HG03095 (cell line): ENCODE measurements around the gene ANXA8.

ENCODE experiments used
- ATAC-seq: cut with Tn5 transposase; IDR thresholded peaks from one replicate; pipeline ENCODE4 v1.9.1; 2021; ENCODE audit warnings: moderate library complexity; ENCODE audit not compliant: unreplicated experiment

Gene ANXA8

DNA sequence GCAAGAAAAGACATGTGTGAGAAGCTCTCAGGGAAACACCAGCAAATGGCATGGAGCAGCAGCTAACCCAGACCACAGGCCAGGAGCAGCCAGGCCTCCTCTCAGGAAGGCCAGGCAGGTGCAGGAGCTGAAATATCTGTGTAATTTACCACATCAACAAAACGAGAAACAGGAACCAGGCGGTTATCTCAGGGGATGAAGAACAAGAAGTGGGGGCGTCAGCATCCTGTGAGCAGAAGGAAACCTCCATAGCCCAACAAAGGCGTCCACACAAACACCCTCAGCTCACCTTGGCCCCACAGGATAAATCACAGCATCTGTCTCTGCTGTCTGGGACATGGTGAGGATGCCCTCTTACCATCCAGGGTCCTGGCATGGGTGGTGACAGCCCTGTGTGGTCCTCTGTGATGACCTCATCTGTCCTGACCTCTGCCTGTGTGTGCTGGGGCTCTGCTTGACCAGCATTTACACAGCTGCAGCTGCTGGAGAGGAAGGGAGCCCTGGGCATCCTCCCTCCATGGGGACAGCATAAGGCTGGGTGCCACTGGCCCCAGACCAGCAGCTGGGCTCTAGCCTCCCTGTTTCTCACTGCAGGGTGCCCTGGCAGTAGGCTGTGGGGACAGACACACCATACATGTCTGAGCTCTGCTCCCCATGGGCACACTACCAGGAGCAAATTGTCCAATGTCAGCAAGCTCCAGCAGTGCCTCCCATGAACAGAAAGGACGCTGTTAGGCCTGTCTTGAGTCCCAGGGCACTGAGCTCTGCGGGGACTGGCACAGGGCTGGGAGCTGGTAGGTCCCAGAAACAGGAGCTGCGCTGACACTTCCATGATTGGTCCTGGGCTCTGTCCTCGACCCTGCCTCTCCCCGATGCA is 34.6 kb downstream of the ANXA8 start:
- ATAC-seq, result no peak

DNA sequence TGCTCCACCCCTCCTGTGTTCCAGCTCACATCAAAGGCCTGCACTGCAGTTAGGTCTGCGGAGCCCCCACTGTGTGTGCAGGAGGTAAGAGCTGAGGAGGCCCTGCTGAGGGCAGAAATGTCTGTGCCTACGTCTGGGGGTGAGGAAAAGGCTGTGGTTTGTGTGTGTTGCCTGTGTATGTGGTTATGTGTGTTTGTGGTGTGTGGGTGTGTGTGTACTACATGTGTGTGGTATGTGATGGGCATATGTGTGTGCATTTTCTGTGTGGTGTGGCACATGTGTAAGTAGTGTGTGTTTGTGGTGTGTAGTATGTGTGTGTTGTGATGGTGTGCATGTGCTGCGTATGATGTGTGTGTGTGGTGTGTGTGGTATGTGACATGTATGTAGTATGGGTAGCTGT is 36.2 kb downstream of the ANXA8 start:
- ATAC-seq, result no peak

DNA sequence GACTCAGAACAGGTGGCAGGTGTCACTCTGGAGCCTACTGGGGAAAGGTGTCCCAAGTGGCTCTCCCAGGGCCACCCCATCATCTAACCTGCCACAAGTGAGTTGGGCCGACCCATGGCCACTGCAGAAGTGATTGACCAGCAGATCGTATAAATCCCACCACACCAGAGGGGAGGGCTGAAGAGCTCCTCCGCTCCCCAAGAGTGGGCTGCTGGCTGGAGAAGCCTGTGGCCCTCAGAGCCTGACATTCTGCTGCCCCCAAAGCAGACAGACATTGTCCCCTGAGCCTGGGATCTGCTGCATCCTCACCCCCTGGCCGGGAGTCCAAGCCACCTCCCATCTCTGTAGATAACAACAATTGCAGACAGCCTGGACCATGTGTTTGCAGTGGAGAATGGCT is 36.7 kb downstream of the ANXA8 start:
- no peak for ATAC-seq

DNA sequence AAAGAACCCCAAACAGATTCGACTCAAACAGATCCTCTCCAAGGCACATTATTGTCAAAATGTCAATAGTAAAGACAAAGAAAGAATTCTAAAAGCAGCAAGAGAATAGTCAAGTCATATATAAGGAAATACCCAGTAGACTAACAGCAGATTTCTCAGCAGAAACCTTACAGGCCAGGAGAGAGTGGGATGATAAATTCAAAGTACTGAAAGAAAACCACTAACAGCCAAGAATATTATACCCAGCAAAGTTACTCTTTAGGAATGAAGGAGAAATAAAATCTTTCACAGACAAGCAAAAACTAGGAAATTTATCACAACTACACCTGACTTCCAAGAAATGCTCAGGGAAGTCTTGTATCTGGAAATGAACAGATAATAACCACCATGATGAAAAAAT is 38.2 kb downstream of the ANXA8 start:
- no peak for ATAC-seq

DNA sequence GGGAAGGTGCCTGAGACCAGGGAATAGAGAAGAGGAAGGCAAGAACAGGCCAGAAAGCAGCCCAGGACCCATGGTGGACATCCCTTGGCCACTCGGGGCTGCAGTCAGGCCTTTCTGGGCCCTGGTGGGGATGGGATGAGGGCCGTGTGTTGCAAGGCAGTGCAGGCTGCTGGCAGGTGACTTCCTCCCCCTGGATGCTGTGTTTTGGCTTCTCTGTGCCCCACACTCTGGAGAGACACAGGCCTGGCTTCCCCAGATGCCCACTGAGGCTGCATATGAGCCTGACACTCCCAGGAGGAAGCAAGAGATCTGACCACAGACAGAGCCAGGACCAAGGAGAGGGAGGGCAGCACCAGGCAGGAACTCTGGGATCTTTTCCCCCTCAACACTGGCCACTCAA is 39.9 kb downstream of the ANXA8 start:
- ATAC-seq, result no peak

DNA sequence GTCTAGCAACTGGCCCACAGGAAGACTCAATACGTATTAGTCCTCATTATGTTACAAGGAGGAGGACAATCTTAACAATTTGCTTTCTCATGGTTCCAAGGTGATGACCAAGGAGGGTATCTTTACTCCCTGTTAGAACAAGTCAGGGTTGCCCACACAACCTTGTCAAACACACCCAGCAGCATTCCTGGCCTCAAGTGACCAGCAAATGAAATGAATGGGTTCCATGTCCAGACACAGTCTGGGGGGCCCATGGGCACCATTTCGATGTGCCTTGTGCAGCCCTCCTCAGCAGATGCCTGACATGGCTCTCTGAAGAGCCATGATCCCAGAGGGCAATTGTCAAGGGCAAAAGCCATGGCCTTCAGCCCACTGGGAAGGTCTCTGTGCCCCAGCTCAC is 40.8 kb downstream of the ANXA8 start:
- no peak for ATAC-seq

DNA sequence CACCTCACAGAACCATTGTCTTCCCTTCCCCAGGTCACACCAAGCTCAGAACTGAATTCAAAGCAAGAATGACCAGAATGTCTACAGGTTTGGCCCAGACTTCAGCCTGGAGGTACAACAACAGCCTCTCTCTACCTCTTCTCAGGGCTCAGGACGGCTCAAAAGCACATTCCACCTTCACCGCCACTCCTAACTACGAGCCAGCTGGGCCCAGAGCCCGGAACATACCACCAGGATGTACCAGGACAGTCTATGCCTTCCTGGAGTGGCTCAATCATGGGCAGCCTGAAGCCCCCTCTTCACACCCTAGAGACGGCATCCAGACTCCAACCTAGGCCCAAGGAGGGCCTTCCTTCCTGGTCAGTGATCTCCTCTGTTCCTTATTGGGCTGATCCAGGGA is 41.6 kb downstream of the ANXA8 start:
- no peak for ATAC-seq

DNA sequence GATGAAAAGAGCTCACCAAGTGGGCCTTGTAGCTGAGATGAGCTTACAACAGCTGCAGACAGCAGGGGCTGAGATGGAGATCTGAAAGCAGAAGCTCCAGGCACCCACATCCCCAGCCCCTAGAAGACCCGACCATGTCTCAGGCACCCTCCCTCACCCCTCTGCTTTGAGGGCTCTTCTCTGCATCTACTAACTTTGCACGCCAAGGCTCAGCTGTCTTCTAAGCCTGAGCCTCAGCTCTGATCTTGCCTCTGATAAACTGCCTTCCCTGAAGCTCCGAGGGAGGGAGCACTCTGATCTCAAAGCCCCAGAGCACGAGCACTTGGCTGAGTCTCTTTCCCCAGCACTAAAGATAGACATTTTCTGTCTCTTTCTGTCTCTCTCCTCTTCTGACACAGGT is 42.0 kb downstream of the ANXA8 start:
- no peak for ATAC-seq

DNA sequence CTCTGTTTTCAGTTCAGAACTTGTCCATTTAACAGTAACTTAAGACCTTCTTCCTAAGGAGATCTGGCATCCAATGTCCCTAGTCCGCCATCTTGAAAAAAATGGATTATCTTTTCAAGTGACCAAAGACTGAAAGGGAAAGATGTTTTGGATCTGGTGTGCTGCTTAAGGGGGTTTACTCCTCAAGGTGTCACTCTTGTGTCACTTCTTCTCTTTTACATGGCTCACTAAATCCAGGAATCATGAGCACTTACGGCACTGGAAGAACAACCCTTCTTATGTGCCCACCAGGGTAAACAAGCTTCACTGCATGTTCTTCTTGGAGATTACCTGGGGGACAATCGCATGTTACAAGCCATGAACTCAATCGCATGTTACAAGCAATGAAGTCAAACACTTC is 43.7 kb downstream of the ANXA8 start:
- no peak for ATAC-seq

DNA sequence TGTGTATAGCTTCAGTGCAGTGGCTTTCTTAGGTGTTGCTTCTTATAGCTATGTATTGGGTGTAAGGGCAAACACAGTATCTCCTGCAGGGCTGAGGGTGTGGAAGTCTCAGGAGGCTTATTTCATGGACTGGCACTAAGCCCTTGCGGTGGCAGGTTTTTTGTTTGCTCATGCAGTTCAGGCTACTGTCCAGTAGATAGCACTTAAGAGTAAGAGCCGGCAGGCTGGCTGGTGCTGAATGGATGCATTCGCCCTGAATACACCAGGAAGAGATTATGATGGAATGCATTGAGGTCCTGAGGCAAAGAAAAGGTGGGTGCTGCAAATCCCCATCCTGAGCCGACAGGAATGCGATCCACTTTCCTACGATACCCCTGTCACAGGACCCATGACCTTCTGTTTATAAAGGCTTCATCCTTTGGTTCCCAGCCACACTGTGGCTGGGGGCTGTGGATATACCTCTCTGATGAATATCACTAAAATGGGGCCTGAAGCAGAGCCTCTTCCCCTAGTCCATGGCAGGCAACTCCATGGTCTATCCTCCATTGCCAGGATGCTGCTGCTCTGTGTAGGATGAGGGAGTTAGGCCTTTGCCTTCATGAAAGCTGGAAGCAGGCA is 44.9 kb downstream of the ANXA8 start:
- ATAC-seq, result no peak

DNA sequence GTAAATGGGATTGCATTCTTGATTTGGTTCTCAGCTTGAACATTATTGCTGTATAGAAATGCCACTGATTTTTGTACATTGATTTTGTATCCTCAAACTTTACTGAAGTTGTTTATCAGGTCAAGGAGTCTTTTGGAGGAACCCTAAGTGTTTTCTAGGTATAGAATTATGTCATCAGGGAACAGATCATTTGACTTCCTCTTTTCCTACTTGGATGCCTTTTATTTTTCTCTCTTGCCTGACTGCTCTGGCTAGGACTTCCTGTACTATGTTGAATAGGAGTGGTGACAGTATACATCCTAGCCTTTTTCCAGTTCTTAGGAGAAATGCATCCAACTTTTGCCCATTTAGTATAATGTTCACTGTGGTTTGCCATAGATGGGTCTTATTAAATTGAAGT is 48.8 kb downstream of the ANXA8 start:
- no peak for ATAC-seq

DNA sequence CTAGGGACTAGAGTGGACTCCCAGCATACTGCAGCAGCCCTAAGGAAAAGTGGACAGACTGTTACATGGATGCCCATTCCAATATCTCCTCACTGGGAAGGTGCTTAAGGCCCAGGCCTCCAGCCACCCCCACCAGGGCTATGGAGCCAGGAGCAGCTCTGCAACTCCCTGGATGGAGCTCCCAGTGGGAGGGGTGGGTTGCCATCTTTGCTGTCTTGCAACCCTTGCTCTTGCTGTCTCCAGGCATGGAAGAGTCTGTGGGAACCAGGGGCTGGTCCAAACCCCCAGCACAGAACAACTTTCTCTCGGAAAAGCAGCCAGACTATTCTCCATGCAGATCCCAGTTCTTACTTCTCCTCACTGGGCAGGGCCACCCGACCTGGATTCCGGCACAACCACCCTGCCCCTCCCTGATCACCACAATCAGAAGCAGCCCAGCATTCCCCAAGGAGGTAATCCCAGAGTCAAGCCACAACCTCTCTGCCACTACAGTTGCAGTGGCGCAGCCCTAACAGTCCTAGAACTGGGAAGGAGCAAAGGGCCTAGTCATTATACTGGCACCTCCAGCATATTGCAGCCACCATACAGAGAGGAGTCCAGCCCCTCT is 58.0 kb downstream of the ANXA8 start:
- no peak for ATAC-seq

DNA sequence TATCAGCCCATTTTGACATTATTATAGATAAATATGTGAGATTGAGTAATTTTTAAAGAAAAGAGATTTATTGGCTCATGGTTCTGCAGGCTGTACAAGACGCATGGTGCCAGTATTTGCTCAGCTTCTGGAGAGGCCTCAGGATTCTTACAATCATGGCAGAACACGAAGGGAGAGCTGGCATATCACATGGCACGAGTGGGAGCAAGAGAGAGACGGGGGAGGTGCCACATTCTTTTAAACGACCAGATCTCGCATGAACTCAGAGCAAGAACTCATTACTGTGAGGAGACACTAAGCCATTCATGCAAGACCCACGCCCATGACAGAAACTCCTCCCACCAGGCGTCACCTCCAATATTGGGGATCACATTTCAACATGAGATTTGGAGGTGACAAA is 59.7 kb downstream of the ANXA8 start:
- ATAC-seq, result no peak

DNA sequence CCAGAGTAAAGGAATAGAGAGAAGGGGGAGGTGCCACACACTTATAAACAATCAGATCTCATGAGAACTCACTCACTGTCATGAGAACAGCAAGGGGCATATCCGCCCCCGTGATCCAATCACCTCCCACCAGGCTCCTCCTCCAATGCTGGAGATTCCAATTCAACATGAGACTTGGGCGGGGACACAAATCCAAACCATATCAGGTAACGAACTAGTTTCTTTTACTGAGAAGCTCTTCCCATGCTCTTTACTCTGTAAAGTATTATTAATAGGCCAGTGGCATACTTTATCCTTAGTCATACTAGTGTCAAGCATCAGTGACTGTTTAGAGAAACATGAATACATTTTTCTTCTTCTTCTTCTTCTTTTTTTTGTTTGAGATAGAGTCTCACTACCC is 60.4 kb downstream of the ANXA8 start:
- ATAC-seq, result no peak

DNA sequence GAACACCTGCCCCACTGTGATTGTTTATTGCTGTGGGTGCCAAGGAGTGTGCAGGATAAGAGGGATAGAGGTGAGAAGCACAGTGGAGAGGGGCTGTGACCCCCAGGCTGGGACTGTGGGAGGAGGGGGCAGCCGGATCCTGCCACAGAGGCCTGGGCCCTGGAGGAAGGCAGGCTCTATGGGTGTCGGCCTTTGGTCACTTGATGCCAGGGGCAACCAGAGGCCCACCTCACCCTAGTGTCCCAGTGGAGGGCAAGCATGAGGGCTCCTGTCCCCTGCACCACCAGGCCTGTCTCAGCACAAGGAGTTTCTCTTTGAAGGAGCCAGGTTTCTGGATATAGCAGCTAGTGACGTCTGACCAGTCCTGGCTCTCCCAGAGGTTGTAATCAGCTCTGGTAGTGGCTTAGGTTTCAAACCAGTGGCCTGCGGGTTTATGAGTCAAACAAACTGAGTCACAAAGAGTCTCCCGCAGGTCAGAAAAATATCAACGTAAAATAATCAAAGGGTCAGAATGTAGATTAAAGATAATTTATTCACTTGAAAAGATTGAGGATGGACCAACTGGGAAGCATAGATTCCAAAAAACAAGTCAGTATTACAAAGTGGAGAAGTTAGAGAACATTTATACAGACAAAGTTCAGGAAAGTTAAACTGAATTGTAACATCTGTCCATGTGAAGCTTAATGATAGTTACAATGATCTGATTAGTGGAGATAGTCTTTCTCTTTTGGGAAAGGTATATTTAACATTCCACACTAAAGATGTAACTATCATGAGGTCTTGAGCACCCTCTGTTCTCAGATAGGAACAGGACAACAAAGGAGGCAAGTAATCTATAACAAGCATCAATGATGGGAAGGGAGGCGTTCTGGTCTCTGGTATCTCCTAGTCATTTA is 62.6 kb downstream of the ANXA8 start:
- no peak for ATAC-seq

DNA sequence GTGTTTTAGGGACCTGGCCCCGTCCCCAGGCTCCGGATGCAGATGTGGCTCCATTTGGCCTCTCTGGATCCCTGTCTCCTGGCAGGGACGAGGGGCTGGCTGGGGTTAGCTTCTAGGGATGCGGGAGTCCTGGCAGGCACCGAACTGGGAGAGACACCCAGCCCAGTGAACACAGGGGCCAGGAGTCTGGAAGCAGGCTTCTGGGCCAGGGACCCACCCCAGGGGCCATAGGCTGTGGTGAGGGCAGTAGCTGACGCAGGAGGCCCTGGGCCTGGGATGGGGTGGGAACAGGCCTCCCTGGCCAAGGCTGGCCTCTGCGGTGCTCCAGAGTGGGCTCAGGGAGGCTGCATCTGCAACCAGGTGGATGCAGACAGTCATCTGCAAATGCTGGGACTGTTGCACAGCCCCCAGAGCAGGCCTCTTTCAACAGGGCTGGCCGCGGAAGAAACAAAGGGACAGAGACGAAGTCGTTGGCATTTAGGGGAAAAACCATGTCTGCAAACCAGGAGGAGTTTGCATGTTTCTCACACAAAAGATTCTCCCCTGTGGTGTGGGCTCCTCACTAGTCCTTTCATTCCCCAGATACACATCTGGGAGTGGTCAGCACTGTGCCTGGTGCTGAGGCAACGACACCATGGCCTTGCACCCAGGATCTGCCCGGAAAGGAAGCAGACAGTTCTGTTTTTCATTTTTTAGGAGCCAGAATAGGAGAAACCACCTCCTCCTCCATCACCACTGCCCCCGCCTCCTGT is 63.4 kb downstream of the ANXA8 start:
- no peak for ATAC-seq

DNA sequence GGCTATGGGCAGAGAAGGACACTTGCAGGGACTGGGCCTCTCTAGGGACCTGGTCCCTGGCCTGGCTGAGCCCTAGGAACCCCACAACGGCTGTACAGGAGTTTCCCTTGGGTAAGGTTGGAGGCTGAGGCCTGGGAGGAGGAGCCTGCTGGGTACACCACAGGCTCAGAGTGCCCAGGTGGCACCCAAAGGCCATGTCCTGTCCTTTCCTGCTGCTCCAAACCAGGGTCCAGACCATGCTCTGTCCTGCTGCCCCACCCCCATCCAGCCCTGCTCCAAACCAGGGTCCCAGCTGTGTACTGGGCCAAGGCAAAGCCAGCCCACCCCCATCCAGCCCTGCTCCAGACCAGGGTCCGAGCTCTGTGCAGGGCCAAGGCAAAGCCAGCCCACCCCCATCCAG is 64.5 kb downstream of the ANXA8 start:
- ATAC-seq, result no peak

DNA sequence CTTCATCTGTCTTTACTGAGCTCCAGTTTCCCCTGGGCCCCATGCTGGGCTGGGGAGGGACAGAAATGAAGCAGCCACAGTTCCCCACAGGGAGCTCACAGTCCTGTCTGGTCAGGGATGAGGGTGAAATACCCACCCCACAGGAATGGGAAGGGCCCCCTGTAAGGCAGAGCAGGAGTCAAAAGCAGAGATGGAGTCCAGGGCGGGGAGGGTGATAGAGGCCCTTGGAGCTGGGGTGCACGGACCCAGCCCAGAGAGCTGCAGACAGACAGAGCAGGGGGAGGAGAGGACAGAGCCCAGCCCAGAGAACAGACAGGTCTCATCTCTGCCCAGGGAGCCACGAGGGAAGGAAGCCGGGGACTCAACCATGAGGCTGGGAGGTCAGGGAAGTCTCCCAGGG is 64.9 kb downstream of the ANXA8 start:
- ATAC-seq, result no peak

DNA sequence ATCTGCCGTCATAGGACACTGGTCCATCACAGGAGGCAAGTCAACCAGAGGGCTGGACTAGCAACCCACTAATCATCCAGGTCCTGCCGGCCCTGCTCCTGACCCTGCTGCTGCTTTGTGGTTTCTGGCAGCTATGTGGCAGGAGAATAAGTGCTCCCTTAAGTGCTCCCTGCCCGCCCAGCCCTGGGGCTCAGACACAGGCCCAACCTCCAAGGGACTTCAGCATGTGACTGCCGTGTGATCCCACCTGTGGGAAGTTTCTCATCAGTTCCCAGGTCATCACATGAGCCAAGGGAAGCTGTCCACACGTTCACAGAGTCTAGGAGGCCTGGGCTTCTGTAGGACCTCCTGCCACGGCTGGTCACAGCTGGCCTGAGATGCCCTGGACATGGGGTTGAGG is 65.6 kb downstream of the ANXA8 start:
- ATAC-seq, result no peak
